H1 (cell line): ENCODE results near the gene NECTIN1. TPM values are rescaled to one million over a fixed set of nuclear protein-coding genes. Genes with fewer than 3 reads are reported as not detected.

Source experiments
- CTCF ChIA-PET: fragments of 300-600 bp; sonication (Branson Sonifier 250); formaldehyde crosslinking; loops from one replicate; lab custom pipeline; 2021; ENCODE audit not compliant: partially characterized antibody; lab: Charles Lee
- POLR2A ChIA-PET: fragments of 300-600 bp; sonication (Branson Sonifier 250); formaldehyde crosslinking; loops from one replicate; lab custom pipeline; 2021; ENCODE audit warnings: inconsistent platforms; ENCODE audit not compliant: partially characterized antibody; lab: Charles Lee
- DNase-seq, 2 experiments: peaks; one replicate each; pipeline versions ENCODE4 v3.0.0 to v3.0.0-alpha.2; 2010 to 2022; ENCODE audit warnings: low spot score in 2 of 2, low read depth in 1 of 2, mixed read lengths in 1 of 2
- FAIRE-seq: peaks from 2 replicates; lab custom pipeline; 2011; peaks lifted over from hg19 to GRCh38; lab: Jason Lieb, UNC
- H2AFZ ChIP-seq: 2 replicates; pipeline ENCODE4 v1.8.1; 2012; ENCODE audit warnings: low read length, inconsistent platforms
- H2AK5ac ChIP-seq: 2 replicates; pipeline ENCODE4 v1.6.1; 2013; ENCODE audit warnings: low read depth, low read length
- H2BK120ac ChIP-seq: replicated peaks from 2 replicates; pipeline ENCODE3; 2013; ENCODE audit warnings: low read depth, low read length, inconsistent platforms
- H2BK12ac ChIP-seq: 2 replicates; pipeline ENCODE4 v1.6.1; 2013; ENCODE audit warnings: low read depth, low read length
- H2BK15ac ChIP-seq: 2 replicates; pipeline ENCODE4 v1.6.1; 2013; ENCODE audit warnings: low read length
- H2BK20ac ChIP-seq: 2 replicates; pipeline ENCODE4 v1.6.1; 2013; ENCODE audit warnings: low read length
- H2BK5ac ChIP-seq: 2 replicates; pipeline ENCODE4 v1.6.1; 2013; ENCODE audit warnings: low read depth, low read length
- H3K14ac ChIP-seq: 2 replicates; pipeline ENCODE4 v1.6.1; 2013; ENCODE audit warnings: inconsistent platforms; ENCODE audit not compliant: insufficient read length
- H3K18ac ChIP-seq: 2 replicates; pipeline ENCODE4 v1.6.1; 2013; ENCODE audit warnings: low read length; ENCODE audit errors: extremely low read depth
- H3K23ac ChIP-seq: 2 replicates; pipeline ENCODE4 v1.6.1; 2013; ENCODE audit warnings: inconsistent platforms; ENCODE audit not compliant: insufficient read length
- H3K23me2 ChIP-seq: 2 replicates; pipeline ENCODE4 v1.6.1; 2013; ENCODE audit warnings: low read depth, low read length
- H3K27ac ChIP-seq: 2 replicates; pipeline ENCODE4 v1.6.1; 2011; ENCODE audit warnings: low read depth, low read length, inconsistent platforms
- H3K27me3 ChIP-seq, 4 experiments: replicated peaks in 1 of 4; 1 replicate in 1 of 4; 2 replicates in 3 of 4; pipeline versions ENCODE4 v1.6.1 to v1.8.1; 2011 to 2013; ENCODE audit warnings: low read length in 3 of 4, mild to moderate bottlenecking in 3 of 4, inconsistent platforms in 2 of 4, mixed read lengths in 2 of 4, moderate library complexity in 1 of 4; ENCODE audit not compliant: control insufficient read depth in 3 of 4, insufficient read depth in 3 of 4; ENCODE audit errors: extremely low read depth in 1 of 4
- H3K36me3 ChIP-seq, 4 experiments: 2 replicates each; pipeline versions ENCODE4 v1.6.1 to v1.8.1; 2011 to 2013; ENCODE audit warnings: mild to moderate bottlenecking in 4 of 4, low read length in 3 of 4, moderate library complexity in 2 of 4, control low read depth in 1 of 4, inconsistent platforms in 1 of 4; ENCODE audit not compliant: insufficient read depth in 4 of 4, control insufficient read depth in 2 of 4
- H3K4ac ChIP-seq: replicated peaks from 2 replicates; pipeline ENCODE3; 2013; ENCODE audit warnings: low read length, low read depth, mixed read lengths, inconsistent platforms; ENCODE audit not compliant: insufficient read length
- H3K4me1 ChIP-seq, 4 experiments: replicated peaks in 1 of 4; 1 replicate in 1 of 4; 2 replicates in 3 of 4; pipeline versions ENCODE4 v1.6.1 to v1.8.1; 2011 to 2013; ENCODE audit warnings: low read length in 3 of 4, inconsistent platforms in 2 of 4, mixed read lengths in 1 of 4; ENCODE audit not compliant: insufficient read depth in 4 of 4, control insufficient read depth in 3 of 4
- H3K4me2 ChIP-seq, 2 experiments: 2 replicates each; pipeline versions ENCODE4 v1.6.1 to v1.8.1; 2011 to 2013; ENCODE audit warnings: low read depth in 2 of 2, low read length in 2 of 2, control low read depth in 1 of 2, inconsistent platforms in 1 of 2, mild to moderate bottlenecking in 1 of 2; ENCODE audit not compliant: insufficient read depth in 1 of 2
- H3K4me3 ChIP-seq, 4 experiments: fragments of 200-600, 300-600 bp in 1 of 4; sonication (generic), shearing (Covaris generic), sonication (Bioruptor Twin) in 1 of 4; 2 replicates each; pipeline versions ENCODE4 v1.5.1 to v1.8.1; 2011 to 2016; ENCODE audit warnings: low read length in 4 of 4, low read depth in 3 of 4, control low read depth in 2 of 4, inconsistent platforms in 2 of 4, mild to moderate bottlenecking in 2 of 4, mixed read lengths in 1 of 4, moderate library complexity in 1 of 4; ENCODE audit not compliant: insufficient read depth in 2 of 4; ENCODE audit errors: extremely low read depth in 1 of 4
- H3K56ac ChIP-seq: replicated peaks from 2 replicates; pipeline ENCODE3; 2013; ENCODE audit warnings: low read depth, mild to moderate bottlenecking, mixed read lengths, low read length, inconsistent platforms; ENCODE audit not compliant: insufficient read length
- H3K79me1 ChIP-seq: 2 replicates; pipeline ENCODE4 v1.6.1; 2013; ENCODE audit warnings: low read depth, low read length, control low read depth
- H3K79me2 ChIP-seq, 2 experiments: 2 replicates each; pipeline versions ENCODE4 v1.6.1 to v1.8.1; 2012 to 2013; ENCODE audit warnings: low read length in 2 of 2, mild to moderate bottlenecking in 2 of 2, inconsistent platforms in 1 of 2; ENCODE audit not compliant: insufficient read depth in 2 of 2, control insufficient read depth in 1 of 2
- H3K9ac ChIP-seq, 4 experiments: replicated peaks in 1 of 4; 1 replicate in 1 of 4; 2 replicates in 3 of 4; pipeline versions ENCODE4 v1.6.1 to v1.8.1; 2011 to 2013; ENCODE audit warnings: low read depth in 3 of 4, low read length in 3 of 4, control low read depth in 2 of 4, mild to moderate bottlenecking in 2 of 4, moderate library complexity in 2 of 4, inconsistent platforms in 1 of 4; ENCODE audit errors: extremely low read depth in 1 of 4
- H3K9me3 ChIP-seq, 2 experiments: 2 replicates each; pipeline versions ENCODE4 v1.6.1 to v1.8.1; 2012 to 2013; ENCODE audit warnings: mild to moderate bottlenecking in 2 of 2, moderate library complexity in 2 of 2, control low read depth in 1 of 2, inconsistent platforms in 1 of 2, low read depth in 1 of 2, low read length in 1 of 2, mixed read lengths in 1 of 2; ENCODE audit not compliant: insufficient read depth in 2 of 2
- H4K20me1 ChIP-seq, 2 experiments: replicated peaks in 1 of 2; 2 replicates each; pipeline versions ENCODE3 to v1.8.1; 2011 to 2013; ENCODE audit warnings: inconsistent platforms in 2 of 2, low read length in 2 of 2, mild to moderate bottlenecking in 1 of 2; ENCODE audit not compliant: insufficient read depth in 2 of 2, control insufficient read depth in 1 of 2
- H4K5ac ChIP-seq: 2 replicates; pipeline ENCODE4 v1.6.1; 2013; ENCODE audit warnings: low read length, low read depth, mixed read lengths, inconsistent platforms; ENCODE audit not compliant: insufficient read length
- H4K8ac ChIP-seq: 2 replicates; pipeline ENCODE4 v1.8.0; 2013; ENCODE audit warnings: mild to moderate bottlenecking, moderate library complexity, low read length, inconsistent platforms; ENCODE audit not compliant: insufficient read depth; ENCODE audit errors: extremely low read depth
- H4K91ac ChIP-seq: replicated peaks from 2 replicates; pipeline ENCODE3; 2013; ENCODE audit warnings: low read length, mixed read lengths, inconsistent platforms; ENCODE audit not compliant: insufficient read length
- BCL11A ChIP-seq, 2 experiments: IDR thresholded peaks; one replicate each; pipeline ENCODE4 v1.6.1; 2011; ENCODE audit warnings: low read depth in 2 of 2, low read length in 2 of 2, mild to moderate bottlenecking in 2 of 2
- CHD2 ChIP-seq: IDR thresholded peaks from 2 replicates; pipeline ENCODE4 v1.6.1; 2012; ENCODE audit warnings: low read length, improper control_type of control experiment
- GTF2F1 ChIP-seq: IDR thresholded peaks from 2 replicates; pipeline ENCODE4 v1.6.1; 2012; ENCODE audit warnings: low read depth, low read length, improper control_type of control experiment, borderline replicate concordance
- JUND ChIP-seq: IDR thresholded peaks from 2 replicates; pipeline ENCODE4 v1.6.1; 2011; ENCODE audit warnings: mild to moderate bottlenecking, improper control_type of control experiment, low read length
- KDM5A ChIP-seq: fragments of 200-600 bp; IDR thresholded peaks from 2 replicates; pipeline ENCODE4 v1.7.1; 2012; ENCODE audit warnings: mild to moderate bottlenecking, low read length, inconsistent platforms, mixed read lengths
- RBBP5 ChIP-seq: IDR thresholded peaks from 2 replicates; pipeline ENCODE4 v1.7.1; 2012; ENCODE audit warnings: low read depth, mild to moderate bottlenecking, inconsistent platforms, low read length, moderate library complexity, borderline replicate concordance
- RNF2 ChIP-seq: fragments of 200-900, 300-1000 bp; sonication (generic); IDR thresholded peaks from 2 replicates; pipeline ENCODE4 v1.7.1; 2016; ENCODE audit warnings: borderline replicate concordance, low read depth, mild to moderate bottlenecking, antibody characterized with exemption, low read length; ENCODE audit not compliant: poor library complexity, severe bottlenecking; ENCODE audit errors: missing control alignments
- RXRA ChIP-seq: IDR thresholded peaks from 2 replicates; pipeline ENCODE4 v1.6.1; 2011; ENCODE audit warnings: low read depth, mild to moderate bottlenecking, low read length, moderate library complexity; ENCODE audit not compliant: insufficient read depth
- SIRT6 ChIP-seq: IDR thresholded peaks from one replicate; pipeline ENCODE4 v1.7.1; 2012; ENCODE audit warnings: low read length, inconsistent platforms
- SIX5 ChIP-seq: IDR thresholded peaks from 2 replicates; pipeline ENCODE4 v1.6.1; 2011; ENCODE audit warnings: mild to moderate bottlenecking, low read depth, low read length
- WGBS, 2 experiments: shearing (Covaris generic) in 1 of 2; methylation state at CpG; one replicate each; pipeline versions ENCODE4 v1.1.6 to v1.1.7; 2013 to 2015; ENCODE audit warnings: low lambda C conversion rate in 2 of 2, mixed read lengths in 2 of 2, inconsistent platforms in 1 of 2, low coverage in 1 of 2, missing lambda C conversion rate in 1 of 2; ENCODE audit not compliant: insufficient replicate concordance in 2 of 2, insufficient coverage in 1 of 2, insufficient read length in 1 of 2; ENCODE audit errors: extremely low coverage in 1 of 2, missing lambda C conversion rate in 1 of 2; 5-methylcytosine and 5-hydroxymethylcytosine counted together
- polyA plus RNA-seq, 7 experiments: library from polyadenylated mRNA; depleted of rRNA in 3 of 7; stranded (reverse) in 5 of 7; unstranded in 2 of 7; fragments of >200 nt in 5 of 7; fragments of 200-250 nt in 2 of 7; gene quantifications; 1 replicate in 5 of 7; 2 replicates in 1 of 7; 4 replicates in 1 of 7; pipeline versions ENCODE4 v1.2.1 to v1.2.3, GENCODE V29; 2011 to 2013; ENCODE audit warnings: missing spikeins in 2 of 7, mixed read lengths in 2 of 7
- total RNA-seq: library from RNA; stranded (reverse); fragmentation: NEBNext Ultra II Directional; extraction: Animal tissue kit (Norgen Biotek cat#: 25700); gene quantifications from 2 replicates; pipeline ENCODE4 v1.2.1, GENCODE V29; 2021
- TF ChIP-seq, protein P1 (sequence below): IDR thresholded peaks from 2 replicates; pipeline ENCODE4 v1.6.1; 2012; ENCODE audit warnings: low read length, inconsistent platforms
- TF ChIP-seq, protein P2 (sequence below): IDR thresholded peaks from 2 replicates; pipeline ENCODE4 v1.6.1; 2012; ENCODE audit warnings: inconsistent platforms

NECTIN1 gene
- total and polyA plus RNA-seq, 2 of the 8 experiments (the other 6 are each of a cell fraction or from before 2014, with no cell fraction given) = 43.2 to 97.7 TPM

DNA sequence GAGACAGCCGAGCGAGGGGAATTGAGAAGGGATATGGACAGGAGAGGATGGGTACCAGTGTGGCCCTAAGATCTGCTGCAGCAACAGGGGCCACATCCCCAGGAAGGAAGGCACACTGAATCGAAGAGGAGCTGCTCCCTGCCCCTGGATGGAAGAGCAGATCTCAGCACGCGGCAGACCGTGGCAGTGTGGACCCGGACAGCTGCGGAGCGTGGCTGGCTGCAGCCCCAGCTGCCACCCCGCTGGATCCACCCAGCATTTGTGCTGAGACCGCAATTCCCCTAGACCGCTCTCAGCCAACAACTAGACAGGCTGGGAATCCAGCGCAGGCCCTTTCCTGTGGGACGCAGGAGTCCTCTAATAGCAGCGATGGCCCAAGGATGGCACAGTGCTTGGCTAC, 94.7 kb downstream of the NECTIN1 start:
- no peak overlapping the region for H4K8ac ChIP-seq
- no peaks in the 10 kb centered on the region for H3K23me2 ChIP-seq
- H3K27me3 ChIP-seq = no peaks in the 10 kb centered on the region; a peak in 2 of 7 replicates
- no peak overlapping the region for H3K14ac ChIP-seq
- no peak overlapping the region for H4K5ac ChIP-seq
- no peak overlapping the region for H2BK15ac ChIP-seq
- H2BK20ac ChIP-seq = no peak overlapping the region
- H3K9ac ChIP-seq = no peak overlapping the region
- no peak overlapping the region for H2BK12ac ChIP-seq
- no peak overlapping the region for H3K23ac ChIP-seq
- 91% methylated on average over 15 of the region's 15 CpGs; no CpG with 5 or more reads in 1 of the 2 experiments for WGBS, 2 experiments
- no peak overlapping the region for H3K56ac ChIP-seq
- POLR2A ChIA-PET = no interaction called here
- H3K4me1 ChIP-seq = no peaks in the 10 kb centered on the region; a peak in 1 of 7 replicates
- H3K4ac ChIP-seq = no peak overlapping the region
- no peaks in the 10 kb centered on the region for H3K79me1 ChIP-seq
- FAIRE-seq = no peak
- no peaks in the 10 kb centered on the region for H4K20me1 ChIP-seq
- no peaks in the 10 kb centered on the region for H3K36me3 ChIP-seq
- H3K27ac ChIP-seq = no peak overlapping the region
- no peak overlapping the region for H2BK120ac ChIP-seq
- no peak overlapping the region for H2AK5ac ChIP-seq
- H3K79me2 ChIP-seq = no peaks in the 10 kb centered on the region
- H2BK5ac ChIP-seq = no peak overlapping the region
- no peak for DNase-seq
- no peak overlapping the region for H3K4me2 ChIP-seq
- H2AFZ ChIP-seq = no peak overlapping the region
- CTCF ChIA-PET = interaction anchor here (0.6 to 19.1 kb wide), 10 partner anchors 8 to 377 kb away, joined by 3 to 245 read pairs (median 4); partner anchors contain the start of gene C1QTNF5
- H3K18ac ChIP-seq = no peak overlapping the region
- no peaks in the 10 kb centered on the region for H3K9me3 ChIP-seq
- no peak overlapping the region for H3K4me3 ChIP-seq
- no peak overlapping the region for H4K91ac ChIP-seq
- TF ChIP-seq SIX5 (no peak), KDM5A (no peak), GTF2F1 (no peak), SIRT6 (no peak), RNF2 (no peak), RXRA (no peak), RBBP5 (no peak), JUND (no peak), CHD2 (no peak), BCL11A (IDR thresholded peaks at IDR 0.05; ENCODE audit: low read depth in 2 of 2, low read length in 2 of 2) (no peak)
- TF ChIP-seq, protein P1, sequence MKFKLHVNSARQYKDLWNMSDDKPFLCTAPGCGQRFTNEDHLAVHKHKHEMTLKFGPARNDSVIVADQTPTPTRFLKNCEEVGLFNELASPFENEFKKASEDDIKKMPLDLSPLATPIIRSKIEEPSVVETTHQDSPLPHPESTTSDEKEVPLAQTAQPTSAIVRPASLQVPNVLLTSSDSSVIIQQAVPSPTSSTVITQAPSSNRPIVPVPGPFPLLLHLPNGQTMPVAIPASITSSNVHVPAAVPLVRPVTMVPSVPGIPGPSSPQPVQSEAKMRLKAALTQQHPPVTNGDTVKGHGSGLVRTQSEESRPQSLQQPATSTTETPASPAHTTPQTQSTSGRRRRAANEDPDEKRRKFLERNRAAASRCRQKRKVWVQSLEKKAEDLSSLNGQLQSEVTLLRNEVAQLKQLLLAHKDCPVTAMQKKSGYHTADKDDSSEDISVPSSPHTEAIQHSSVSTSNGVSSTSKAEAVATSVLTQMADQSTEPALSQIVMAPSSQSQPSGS = no peak
- TF ChIP-seq, protein P2, sequence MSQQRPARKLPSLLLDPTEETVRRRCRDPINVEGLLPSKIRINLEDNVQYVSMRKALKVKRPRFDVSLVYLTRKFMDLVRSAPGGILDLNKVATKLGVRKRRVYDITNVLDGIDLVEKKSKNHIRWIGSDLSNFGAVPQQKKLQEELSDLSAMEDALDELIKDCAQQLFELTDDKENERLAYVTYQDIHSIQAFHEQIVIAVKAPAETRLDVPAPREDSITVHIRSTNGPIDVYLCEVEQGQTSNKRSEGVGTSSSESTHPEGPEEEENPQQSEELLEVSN = no peak
